Central memory CD4-positive, alpha-beta T cell (primary cell): ENCODE measurements around the gene ZNF211.

Experiments used
- DNase-seq: peaks from one replicate; pipeline ENCODE4 v3.0.0; 2022
- total RNA-seq, 3 experiments: gene quantifications; one replicate each; lab custom pipeline; 2026; lab: John Stamatoyannopoulos, UW

ZNF211 gene
- 8.6 to 58.2 (median 31.3) reads per million in 3 experiments for total RNA-seq

DNA sequence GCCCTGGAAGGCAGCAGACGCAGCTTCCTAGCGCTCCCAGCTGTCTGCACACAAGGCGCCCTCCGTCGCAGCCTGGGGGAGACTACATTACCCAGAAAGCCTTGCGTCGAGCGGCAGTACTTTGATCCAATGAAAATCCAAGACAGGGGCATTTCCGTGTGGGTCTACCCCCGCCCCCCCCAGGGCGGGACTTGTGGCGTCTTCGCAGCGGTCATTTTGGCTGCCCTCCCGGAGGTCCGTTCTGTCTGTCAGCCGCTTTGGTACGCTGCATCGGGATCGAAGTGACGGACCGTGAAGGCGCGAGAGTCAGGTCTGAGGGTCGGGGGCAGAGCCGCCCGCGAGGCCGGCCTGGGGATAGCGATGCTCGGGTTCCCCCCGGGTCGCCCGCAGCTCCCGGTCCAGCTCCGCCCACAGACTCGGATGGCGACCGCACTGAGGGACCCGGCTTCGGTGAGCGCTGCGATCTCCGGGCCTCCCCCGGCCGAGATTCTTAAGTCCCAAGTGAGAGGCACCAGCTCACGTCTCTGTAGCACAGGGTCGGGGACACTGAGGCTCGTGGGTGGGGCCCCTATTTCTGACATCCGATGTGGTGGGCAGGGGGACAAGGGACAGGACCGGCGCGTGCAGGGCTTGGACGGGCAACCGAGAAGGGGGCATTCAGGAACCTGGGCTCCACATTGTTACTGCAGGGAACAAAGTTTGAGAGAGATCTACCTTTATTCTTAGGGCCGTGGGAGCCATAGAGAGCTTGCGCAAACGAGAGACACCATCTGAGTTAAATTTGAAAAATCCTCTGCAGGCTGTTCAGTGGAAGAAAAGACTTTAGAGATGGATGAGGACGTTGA lies at the start of gene ZNF211:
TSS of gene ZNF211 (plus strand) at position 182 of the 845 bp plus-strand sequence. CDS start at position 361, 179 bp downstream.
- peak; percentile 82 for DNase-seq

DNA sequence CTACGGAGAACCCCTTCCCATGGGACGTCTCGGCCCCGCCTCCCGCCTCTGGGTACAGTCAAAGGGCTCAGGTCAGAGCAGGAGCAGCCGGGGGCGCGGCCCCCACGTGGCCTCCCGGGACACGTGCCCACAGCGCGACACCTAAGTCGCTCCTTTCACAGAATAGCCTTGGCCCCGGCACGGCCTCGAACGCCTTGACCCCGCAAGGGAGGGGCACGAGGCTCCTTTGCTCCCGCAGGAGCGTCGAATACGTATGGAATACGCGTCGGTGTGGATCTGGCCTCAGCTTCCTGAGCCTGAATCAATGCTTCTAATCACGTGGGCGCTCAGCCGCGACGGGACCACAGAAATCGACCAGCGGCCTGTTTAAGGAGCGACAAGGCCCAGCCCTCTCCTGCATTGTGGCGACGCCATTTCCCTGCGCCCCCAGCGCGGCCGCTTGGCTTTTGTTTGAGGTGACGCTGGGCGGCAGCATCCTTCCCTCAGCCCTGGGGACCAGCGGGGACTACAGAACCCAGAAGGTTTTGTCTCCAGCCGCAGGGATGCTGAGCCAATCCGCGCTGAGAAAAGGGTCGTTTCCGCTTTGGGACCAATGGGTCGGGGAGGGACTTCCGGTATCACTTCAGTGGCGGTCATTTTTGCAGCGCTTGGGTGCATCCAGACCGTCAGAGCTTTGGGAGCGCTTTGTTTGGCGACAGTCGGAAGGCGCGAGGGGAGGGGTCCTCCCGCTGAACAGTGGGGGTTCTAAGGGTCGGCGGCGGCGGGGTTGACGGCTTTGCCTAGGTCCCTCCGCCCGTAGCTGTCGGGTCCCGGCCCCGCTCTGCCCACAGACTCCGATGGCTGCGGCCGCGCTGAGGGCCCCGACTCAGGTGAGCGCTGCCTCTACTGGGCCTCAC lies 49.2 kb upstream of the ZNF211 start, which contains the start of gene ZIK1:
TSS of gene ZIK1 (plus strand) at position 625 of the 896 bp plus-strand sequence. CDS start at position 837, 212 bp downstream.
- peak; percentile 86 for DNase-seq

DNA sequence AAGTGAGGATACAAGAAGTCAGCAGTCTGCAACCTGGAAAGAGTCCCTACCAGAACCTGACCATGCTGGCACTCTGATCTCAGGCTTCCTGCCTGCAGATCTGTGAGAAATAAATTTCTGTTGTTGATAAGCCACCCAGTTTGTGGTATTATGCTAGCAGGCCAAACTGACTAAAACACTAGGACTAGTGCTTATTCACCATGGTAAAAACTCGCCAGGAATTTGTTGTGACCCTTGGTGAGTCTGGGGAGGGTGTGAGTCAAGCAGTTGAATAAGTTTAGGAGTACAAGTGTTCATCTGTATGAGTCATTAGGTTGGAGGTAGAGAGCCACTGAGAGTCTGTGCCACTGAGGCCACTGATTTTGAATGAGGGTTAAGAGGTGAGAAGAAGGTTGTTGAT lies 45.4 kb upstream of the ZNF211 start:
- DNase-seq = no peak

DNA sequence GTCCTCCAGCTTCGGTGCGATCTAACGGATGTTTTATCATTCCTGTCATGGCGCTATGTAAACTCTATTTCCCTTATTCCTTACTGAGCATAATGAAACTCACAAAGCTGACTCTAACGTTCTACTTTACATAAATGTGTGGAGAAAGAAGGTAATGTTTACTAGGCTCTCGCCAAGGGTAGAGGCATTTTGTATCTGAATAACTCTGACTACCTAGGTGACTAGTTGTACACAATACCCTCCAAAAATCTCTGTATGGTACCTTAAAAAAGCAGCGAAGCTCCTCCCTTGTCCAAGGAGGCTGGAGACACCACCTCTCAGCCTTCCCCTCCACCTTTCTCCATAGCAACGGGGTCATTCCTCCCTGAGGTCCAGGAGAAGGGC lies 33.6 kb upstream of the ZNF211 start:
- DNase-seq = no peak

DNA sequence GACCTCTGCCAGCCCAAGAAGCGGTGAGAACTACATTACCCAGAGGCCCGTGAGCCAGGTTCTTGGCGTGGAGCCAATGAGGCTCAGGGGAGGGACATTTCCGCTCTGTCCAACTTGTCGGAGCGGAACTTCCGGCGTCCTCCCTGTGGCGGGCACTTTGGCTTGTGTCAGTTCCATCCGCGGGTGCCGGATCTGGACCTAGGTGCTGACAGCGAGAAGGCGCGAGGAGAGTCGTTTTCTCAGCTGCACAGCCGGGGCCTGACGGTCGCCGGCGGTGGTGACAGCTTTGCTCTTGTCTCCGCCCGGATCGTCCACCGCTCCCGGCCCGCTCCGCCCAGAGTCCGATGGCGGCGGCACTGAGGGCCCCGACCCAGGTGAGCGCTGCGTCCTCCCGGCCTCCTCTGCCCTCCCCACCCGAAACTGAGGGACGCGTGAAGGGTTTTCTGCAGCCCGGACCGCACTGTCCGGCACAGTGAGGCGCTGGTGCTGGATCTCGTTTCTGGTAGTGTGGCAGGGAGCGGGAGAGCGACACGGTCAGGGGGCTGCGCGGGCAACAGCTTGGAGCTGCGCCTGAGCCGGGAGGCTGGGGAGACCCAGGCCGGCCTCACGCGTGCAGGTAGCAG lies 33.1 kb upstream of the ZNF211 start, which contains the start of gene ZNF530:
TSS of gene ZNF530 (plus strand) at position 125 of the 623 bp plus-strand sequence. CDS start 4,461 bp downstream, outside the sequence.
- DNase-seq = peak; percentile 73

DNA sequence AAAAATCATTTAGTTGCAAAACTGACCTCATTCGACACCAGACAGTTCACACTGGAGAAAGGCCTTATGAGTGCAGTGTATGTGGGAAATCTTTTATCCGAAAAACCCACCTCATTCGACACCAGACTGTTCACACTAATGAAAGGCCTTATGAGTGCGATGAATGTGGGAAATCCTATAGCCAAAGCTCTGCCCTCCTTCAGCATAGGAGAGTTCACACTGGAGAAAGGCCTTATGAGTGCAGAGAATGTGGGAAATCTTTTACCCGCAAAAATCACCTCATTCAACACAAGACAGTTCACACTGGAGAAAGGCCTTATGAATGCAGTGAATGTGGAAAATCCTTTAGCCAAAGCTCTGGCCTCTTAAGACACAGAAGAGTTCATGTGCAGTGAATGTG lies 26.0 kb upstream of the ZNF211 start:
- DNase-seq = no peak

DNA sequence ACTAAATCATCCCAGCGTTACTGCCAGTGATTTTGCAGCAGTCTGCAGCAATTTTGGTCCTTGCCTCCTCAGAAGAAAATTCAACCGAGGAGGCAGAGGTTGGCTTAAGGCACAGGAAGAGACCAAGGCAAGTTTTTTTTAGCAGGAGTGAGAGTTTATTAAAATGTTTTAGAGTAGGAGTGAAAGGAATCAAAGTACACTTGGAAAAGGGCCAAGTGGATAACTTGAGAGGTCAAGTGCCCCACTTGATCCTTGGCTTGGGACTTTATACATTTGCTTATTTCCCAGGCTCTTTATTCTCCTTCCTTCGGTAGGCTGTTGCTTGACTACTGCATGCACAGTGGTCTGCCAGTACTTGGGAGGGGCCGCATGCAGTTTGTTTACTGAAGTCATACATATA lies 21.9 kb upstream of the ZNF211 start:
- DNase-seq = no peak

DNA sequence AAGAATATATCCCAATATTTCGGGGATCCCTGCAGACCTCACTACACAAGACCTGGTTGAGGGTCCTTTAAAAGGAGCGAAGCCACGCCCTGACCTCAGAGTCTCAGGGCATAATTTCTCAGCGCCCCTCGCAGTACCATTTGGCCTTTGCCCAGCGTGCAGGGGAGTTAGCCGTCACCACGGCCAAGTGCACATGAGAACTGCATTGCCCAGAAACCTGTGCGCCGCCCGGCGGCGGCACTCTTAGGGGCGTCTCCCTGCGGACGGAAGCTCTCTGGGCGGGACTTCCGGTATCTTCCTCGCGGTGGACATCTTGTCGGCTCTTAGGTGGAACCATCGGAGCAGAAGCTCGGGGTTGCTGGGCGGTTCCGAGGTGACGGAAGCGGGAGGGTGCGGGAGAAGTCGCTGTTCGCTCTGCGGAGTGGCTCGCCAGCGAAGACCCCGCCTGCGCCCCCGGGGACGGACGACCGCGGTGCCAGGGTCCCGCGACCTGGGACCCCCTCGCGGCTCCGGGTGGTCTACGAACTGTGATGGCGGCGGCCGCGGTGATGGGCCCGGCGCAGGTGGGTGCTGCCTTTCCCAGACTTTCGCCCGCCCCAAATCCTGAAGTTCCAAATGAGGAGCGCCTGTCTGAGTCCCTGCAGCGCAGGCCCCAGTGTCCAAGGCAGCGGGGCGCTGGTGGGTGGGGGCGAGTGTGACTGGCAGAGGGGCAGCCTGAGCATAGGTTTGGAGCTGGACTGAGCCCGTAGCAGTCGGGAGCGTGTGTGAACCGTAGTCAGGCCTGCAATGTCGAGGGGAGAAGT lies 18.8 kb upstream of the ZNF211 start, which contains the start of gene ZNF134:
TSS of gene ZNF134 (plus strand) at position 302 of the 803 bp plus-strand sequence. CDS start 5,227 bp downstream, outside the sequence.
- peak; percentile 82 for DNase-seq

DNA sequence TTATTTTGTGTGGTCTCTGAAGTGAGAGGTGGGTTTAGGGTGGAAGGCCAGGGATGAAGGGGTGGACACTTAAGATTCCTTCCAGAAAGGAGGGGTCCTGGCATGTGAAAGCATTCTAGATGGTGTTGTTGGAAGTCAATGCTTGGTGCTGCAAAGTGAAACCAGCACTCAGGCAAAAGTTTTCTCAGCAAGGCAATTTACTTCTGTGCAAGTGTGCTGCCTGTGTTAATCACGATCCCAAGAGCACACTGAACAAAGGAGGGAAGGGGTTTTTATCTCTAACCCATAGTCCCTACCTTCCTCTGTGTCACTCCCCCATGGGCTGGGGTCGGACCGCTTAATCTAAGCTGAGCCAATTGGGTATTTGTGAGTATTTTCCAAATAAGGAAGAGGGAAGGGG lies 17.6 kb upstream of the ZNF211 start:
- DNase-seq = no peak

DNA sequence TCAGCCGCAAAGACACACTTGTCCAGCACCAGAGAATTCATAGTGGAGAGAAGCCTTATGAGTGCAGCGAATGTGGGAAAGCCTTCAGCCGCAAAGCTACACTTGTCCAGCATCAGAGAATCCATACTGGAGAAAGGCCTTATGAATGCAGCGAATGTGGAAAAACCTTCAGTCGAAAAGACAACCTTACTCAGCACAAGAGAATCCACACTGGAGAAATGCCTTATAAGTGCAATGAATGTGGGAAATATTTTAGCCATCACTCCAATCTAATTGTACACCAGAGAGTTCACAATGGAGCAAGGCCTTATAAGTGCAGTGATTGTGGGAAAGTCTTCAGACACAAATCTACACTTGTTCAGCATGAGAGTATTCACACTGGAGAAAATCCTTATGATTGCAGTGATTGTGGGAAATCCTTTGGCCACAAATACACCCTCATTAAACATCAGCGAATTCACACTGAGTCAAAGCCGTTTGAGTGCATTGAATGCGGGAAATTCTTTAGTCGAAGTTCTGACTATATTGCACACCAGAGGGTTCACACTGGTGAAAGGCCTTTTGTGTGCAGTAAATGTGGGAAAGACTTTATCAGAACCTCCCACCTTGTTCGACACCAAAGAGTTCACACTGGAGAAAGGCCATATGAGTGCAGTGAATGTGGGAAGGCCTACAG lies 12.2 kb upstream of the ZNF211 start:
- DNase-seq = no peak

DNA sequence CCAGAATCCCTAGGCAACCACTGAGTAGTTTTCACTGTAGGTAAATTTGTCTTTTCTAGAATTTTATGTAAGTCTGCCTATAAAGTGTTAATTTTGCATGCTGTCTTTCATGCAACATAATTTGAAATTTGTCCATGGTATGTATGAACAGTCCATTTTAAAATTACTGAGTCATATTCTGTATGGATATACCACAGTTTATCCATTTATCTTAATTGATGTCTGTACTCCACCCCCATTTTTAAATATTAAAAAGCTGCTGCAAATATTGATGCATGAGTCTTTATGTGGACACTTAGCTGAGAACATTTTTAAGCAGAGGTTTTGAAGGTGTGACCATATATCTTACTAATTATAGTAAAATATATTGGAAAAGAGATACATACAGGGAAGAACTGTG lies 9.9 kb upstream of the ZNF211 start:
- no peak for DNase-seq

DNA sequence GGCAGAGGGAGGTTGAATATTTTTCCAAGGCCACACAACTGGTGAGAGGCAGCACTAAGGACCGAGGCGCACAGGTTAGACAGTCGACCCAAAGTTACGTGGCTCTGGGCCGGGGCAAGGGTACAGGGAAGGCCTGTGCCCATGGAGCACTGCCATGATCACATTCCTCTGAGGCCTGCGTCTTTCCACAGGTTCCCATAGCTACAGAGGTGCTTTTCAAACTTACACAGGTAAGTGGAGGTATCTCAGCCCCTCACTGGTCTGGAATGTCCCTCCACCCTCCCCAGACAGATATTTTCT lies 814 bp downstream of the ZNF211 start:
- no peak for DNase-seq

DNA sequence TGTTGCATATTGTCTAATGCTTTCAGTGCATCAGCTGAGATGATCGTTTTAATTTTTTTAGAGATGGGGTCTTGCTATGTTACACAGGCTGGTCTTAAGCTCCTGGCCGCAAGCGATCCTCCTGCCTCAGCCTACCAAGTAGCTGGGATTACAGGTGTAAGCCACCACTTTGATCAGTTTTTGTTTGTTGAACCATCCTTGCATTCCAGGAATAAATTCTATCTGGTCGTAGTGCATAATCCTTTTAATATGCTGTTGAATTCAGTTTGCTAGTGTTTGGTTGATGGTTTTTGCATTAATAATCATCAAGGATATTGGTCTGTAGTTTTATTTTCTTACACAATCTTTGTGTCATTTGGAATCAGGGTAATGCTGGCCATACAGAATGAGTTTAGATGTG lies 4.4 kb downstream of the ZNF211 start:
- no peak for DNase-seq

DNA sequence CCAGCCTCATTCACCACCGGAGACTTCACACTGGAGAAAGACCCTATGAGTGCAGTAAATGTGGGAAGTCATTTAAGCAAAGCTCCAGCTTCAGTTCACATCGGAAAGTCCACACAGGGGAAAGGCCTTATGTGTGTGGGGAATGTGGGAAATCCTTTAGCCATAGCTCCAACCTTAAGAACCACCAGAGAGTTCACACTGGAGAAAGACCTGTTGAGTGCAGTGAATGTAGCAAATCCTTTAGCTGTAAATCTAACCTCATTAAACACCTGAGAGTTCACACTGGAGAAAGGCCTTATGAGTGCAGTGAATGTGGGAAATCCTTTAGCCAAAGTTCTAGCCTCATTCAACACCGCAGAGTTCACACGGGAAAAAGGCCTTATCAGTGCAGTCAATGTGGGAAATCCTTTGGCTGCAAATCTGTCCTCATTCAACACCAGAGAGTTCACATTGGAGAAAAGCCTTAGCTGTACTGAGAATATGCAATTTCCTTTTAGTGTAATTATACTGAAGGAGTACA lies 8.8 kb downstream of the ZNF211 start:
- no peak for DNase-seq

DNA sequence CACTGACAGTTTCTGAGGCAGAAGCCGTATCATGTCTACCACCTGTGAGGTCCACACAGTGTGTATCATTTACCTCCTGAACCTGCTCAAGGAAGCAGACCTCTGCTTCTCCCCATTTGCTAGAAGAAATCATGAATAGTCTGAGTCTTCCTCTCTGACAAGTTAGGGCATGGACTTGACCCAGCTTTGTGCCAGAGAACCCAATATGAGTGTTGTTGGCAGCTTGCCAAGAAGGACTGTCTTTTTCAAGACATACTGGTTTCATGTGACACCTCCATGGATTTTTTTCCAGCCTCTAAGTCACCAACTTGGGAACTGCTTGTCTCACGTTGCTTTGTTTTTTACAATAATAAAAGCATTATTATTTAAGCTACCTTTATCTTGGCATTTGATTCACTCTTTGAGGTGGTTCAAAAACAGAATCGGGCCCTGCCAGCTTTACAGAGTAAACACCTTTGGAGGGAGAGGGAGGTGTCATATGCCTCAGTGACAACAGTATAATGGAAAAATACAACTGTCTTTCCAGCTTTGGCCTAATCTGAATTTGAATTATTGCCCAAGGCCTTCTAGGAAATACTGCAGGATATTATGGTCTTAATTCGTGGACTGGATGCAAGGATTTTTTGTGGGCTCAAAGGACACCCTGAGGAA lies 9.6 kb downstream of the ZNF211 start:
- DNase-seq = no peak

DNA sequence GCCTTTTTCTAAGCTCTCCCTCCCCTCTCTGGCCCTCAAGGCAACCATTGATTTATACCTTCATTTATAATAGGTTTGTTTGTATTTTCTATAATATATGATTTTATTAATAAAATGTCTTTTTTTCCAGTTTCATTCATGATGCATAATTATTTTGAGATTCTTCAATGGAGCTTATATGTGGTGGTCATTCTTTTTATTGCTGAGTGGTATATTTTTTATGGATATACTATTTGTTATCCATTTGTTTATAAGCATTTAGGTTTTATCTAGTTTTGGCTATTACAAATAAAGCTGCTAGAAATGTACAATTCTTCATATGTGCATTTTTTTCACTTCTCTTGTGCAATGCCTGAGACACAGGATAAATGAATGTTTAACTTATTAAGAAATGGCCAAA lies 10.8 kb downstream of the ZNF211 start:
- DNase-seq = no peak

DNA sequence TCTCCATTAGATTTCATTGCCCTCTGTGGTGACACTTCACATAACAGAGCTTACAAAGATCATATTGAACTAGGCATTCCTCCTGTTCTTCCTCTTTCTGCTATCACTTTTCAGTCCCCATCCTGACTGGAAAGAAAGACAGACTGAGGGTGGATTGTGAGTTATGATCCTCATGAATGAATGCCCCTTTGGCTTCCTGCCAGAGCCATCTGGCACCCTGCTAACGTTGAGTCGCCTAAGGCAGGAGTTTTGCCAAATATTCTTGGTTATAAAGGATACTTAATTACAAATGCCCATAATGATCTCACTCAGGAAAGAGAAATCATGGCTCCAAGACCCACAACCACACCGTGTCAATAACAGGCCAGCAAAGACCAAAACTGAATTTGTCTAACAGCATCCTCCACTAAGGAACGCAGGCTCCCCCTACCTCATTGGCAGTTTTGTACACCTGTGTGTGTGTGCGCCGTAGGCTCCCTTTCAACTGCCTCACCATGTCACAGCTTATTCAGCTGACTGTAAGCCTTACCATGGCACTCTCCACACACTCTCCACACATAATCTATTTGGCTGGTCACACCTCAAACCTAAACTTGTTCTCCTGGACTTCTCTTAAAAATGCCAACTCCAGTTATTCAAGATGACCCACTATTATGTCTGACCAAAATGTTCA lies 15.5 kb downstream of the ZNF211 start:
- DNase-seq = no peak

DNA sequence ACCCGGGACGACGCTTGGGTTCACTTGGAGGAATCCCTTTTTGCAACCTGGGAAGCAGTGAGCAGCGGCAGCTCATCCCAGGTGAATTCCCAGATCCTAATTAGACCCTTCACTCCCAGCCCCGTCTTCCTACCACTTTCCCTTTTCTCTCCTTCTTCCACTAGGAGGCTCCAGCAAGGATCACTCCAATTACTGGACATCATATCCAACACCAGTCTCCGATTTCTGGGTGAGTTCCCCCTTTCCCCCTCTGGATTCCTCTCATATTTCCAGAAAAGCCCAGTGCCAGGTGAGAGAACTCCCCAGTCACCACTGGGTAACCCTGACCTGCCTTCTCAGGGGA lies 18.7 kb downstream of the ZNF211 start:
- no peak for DNase-seq

DNA sequence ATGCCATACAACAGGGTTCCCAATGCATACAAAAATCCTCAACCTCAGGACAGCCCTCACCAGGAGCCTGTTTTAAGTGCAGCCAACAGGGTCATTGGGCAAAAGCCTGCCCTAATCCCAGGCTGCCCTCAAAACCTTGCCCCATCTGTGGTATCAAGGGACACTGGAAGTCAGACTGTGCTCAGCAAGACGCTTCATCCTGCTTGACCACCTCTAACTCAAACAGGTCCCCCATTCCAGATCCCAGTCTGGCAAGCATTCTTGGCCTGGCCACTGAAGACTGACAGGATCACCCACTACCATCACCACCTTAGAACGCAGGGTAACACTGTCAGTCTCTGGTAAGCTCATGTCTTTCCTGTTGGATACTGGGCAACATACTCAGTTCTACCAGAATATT lies 20.7 kb downstream of the ZNF211 start:
- no peak for DNase-seq

DNA sequence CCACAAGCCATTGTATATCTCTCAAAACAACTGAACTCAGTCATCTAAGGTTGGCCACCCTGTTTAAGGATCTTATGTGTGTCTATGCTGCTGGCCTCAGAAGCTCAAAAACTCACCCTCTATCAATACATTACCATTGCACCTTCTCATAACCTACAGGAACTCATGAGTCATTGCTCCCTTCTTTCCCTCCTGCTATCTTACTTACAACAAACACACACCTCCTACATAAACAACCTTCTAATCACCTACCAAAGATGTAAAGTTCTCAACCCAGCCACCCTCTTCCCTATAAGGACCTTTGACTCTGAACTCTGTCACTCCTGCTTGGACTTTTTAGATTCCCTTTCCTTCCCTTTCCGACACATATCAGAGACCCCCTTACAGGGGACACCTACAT lies 22.5 kb downstream of the ZNF211 start:
- DNase-seq = no peak
